GM19035 (cell line): ENCODE data around the gene KCNK13.
"Not testable (repeated sequence)": the region's sequence is repeated elsewhere in the genome, so short reads cannot be mapped to it uniquely, and the experiment has no call there.

Experiments
- ATAC-seq: cut with Tn5 transposase; IDR thresholded peaks from one replicate; pipeline ENCODE4 v1.9.1; 2021; ENCODE audit not compliant: unreplicated experiment

Gene KCNK13

DNA sequence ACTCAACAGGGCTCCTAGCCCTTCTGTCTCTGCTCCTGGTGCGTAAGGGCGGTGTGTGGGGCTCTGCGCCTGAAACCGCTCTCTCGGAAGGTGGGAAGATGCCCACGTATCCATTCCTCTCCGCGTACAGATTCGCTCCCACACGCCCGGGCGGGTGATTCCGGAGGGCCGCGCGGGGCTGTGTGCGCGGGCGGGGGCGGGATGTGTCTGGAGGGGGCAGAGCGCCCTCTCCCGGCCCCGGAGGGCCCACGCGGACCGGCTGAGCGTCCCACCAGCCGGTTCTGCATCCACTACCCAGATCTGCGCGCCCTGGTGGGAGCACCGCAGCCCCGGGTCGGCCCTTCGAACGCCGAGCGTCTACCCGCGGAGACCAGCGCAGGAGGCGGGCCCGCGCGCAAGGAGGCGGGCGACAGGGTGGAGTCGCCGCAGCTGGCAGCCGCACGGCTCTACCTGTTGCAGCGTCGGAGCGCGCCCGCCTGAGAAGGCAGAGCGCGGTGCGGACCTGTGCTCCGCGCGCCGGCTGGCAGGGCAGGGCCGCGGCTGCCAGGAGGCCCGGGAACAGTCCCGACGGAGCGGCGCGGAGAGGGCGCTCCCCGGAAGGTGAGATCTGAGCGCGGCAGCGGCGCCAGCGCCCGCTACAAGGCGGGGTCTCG is 1.4 kb upstream of the KCNK13 start:
- peak; percentile 61 for ATAC-seq

DNA sequence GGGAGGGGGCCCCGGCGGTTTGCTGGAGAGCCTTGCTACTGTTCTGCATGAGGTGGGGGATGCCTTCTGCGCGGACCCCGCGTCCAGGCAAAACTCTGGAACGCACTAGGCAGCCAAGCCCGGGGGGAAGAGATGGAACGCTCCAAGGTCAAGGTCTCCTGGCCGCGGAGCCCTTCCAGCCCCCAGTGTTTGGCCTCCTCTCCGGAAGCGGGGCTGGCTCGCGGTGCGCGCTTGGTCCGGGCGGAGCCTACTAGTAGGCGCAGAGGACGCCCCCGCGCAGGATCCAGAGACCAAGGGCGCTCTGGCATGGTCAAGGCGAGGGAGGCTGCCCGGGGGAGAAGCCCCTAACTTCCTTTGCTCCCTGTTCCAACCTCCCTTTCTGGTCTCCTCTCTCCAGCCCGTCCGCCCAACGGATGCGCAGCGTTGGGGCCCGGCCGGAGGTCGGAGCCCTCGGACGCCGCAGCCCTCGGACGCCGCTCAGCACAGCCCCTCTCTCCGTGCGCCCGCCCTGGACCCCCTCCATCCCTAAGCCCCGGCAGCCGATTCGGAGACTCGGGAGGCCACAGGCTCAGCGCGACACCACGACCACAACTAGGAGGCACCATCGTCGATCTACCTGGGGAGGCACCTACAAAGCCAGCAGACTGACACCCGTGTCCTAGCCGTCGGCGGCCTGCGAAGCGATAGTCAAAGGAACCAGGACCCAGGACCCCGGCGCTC is 669 bp upstream of the KCNK13 start:
- peak; percentile 17 for ATAC-seq

DNA sequence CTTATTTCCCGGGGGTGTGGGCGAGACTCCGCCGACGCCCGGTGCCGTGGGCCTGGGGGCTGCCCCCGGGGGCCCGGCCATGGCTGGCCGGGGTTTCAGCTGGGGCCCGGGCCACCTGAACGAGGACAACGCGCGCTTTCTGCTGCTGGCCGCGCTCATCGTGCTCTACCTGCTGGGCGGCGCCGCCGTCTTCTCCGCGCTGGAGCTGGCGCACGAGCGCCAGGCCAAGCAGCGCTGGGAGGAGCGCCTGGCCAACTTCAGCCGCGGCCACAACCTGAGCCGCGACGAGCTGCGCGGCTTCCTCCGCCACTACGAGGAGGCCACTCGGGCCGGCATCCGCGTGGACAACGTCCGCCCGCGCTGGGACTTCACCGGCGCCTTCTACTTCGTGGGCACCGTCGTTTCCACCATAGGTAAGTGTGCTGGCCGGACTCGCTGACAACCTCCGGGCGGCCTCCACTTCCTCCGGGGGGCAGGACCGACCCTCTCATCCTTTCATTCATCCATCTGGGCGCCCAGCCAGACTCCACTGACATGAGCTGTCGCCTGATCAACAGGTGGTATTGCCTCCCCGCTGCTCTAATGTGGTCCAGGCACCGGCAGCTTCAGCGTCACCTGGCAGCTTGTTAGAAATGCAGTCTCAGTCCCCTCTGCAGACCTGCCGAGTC is 467 bp downstream of the KCNK13 start:
- ATAC-seq, result no peak

- no peak for ATAC-seq
Observed at GRCh38 chr14:90062822-90063539, 1.2 kb downstream of the KCNK13 start.

DNA sequence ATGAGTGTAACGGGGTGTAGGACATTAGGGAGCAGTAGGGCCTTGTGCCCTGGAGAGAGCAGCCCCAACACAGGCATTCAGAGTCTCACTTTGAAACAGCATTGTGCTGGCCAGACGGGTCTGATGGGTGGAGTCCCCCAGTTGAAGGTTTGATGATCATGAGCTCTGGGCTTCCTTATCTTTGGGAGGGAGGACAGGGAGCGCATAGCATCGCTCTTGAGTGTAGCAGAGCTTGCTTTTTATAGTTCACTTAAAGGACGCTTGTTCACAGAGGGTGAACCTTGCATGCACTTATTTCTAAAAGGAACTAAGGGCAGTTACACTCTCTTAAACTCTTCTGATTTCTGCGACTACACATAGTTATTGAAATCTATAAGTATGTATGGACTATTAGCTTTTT is 10.6 kb downstream of the KCNK13 start:
- ATAC-seq, result no peak

DNA sequence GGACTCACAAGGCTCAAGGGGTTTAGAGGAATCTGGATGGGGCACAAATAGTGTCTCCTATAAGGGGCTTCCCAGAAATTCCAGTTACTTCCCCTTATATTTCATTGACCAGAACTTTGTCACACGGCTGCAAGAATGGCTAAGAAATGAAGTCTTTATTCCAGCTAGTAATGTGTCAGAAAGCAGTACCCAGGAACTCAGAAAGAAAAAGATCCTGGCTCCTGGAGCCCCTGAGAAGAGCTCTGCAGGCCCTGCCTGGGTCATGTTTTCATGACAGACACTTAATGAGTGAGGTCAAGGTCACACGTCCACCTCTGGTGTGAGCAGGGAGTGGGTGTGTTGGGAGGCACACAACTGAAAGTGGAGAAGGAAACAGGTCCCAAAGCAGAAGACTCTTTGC is 17.8 kb downstream of the KCNK13 start:
- no peak for ATAC-seq

GRCh38 chr14:90087433-90087832 is 25.6 kb downstream of the KCNK13 start:
- no peak for ATAC-seq

DNA sequence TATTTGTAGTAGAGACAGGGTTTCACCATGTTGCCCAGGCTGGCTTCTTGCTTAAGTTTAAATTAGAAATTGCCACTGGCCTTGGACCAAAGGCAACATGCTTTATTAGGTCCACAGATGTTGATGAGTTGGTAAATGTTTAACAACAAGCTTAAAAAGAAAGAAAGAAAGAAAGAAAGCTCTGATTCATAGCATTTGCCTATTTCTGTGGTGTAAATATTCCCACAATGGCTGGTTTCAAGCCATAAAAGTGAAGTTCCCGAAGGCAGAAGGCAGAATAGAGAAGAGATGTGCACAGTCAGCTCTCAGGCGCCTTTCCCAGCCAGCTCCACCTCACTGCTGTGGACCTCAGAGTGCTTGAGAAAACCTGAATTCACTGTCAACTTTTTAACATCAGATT is 26.4 kb downstream of the KCNK13 start:
- no peak for ATAC-seq

GRCh38 chr14:90089486-90089885 is 27.7 kb downstream of the KCNK13 start:
- ATAC-seq, result not testable (repeated sequence)

GRCh38 chr14:90091393-90091792 is 29.6 kb downstream of the KCNK13 start:
- no peak for ATAC-seq

- ATAC-seq, result no peak
Observed at GRCh38 chr14:90093942-90094595, 32.3 kb downstream of the KCNK13 start.

DNA sequence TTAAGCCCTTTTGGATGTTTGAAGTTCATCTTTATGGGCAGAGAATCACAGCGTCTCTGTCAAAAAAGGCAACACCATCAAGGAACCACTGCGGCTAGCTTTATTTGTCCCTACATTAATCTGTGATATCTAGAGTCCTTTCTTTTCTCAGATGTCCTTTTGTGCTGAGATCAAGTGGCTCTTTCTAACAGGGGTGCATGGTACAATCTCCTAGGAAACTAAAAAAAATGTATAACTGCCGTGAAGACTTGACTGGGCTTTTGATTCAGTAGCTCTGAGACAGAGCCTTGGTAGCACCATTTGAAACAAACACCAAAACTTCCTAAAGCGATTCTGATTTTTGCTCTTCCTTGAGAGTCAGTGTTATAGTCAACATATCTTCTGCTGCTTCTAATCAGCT is 33.3 kb downstream of the KCNK13 start:
- ATAC-seq, result no peak

DNA sequence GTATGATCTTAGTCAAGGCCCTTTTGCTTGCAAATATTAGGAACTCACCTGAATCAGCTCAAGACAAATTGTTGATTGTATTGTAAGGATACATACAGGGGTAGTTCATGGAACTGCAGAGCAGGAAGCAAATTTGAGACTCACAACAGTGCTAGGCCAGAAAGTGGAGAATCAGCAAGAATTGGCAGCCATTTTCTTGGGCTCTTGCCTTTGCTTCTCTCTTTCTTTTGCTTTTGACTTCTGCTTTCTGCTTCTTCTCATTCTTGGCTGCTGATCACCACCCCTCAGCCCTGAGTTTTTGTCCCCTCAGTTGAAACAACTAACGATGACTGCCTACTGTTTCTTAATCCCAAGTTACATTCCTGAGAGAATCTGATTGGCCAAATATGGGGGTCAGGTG is 34.8 kb downstream of the KCNK13 start:
- ATAC-seq, result no peak

- ATAC-seq, result no peak
Observed at GRCh38 chr14:90103808-90104207, 42.0 kb downstream of the KCNK13 start.

GRCh38 chr14:90105756-90106155 is 44.0 kb downstream of the KCNK13 start:
- no peak for ATAC-seq

DNA sequence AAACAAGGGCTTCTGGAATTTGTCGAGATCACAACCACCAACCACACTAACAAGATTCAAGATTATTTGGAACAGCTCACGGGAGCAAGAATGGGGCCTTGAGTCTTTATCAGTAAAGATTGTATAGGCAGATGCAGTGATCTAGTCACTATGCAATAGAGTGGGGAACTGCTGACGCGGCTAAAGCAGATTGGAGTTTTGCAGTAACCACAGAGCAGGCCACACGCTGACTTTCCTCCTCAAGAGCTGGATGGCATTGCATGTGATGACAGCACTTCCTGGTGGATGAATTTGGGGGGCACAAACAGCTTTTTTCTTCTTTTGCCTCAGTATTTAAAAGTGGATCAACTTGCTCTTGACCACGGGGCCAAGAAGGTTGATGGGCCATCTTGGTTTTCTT is 46.0 kb downstream of the KCNK13 start:
- no peak for ATAC-seq

DNA sequence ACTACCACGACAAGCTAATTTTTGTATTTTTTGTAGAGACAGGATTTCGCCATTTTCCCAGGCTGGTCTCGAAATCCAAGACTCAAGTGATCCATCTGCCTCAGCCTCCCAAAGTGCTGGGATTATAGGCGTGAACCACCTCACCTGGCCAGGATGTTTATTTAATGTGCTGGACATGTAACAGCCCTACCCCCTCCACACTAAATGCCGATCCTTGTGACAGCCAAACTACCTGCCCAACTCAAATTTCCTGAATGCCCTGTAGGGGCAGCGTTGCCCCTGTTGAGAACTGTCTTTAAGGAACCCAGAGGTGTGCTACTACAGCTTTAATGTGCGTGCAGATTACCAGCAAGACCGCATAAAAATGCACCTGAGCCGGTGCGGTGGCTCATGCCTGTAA is 48.1 kb downstream of the KCNK13 start:
- ATAC-seq, result no peak

GRCh38 chr14:90111895-90112534 is 50.2 kb downstream of the KCNK13 start:
- no peak for ATAC-seq

GRCh38 chr14:90114554-90114953 is 52.8 kb downstream of the KCNK13 start:
- no peak for ATAC-seq

- no peak for ATAC-seq
Observed at GRCh38 chr14:90115780-90116179, 54.0 kb downstream of the KCNK13 start.

GRCh38 chr14:90116444-90116843 is 54.6 kb downstream of the KCNK13 start:
- no peak for ATAC-seq
